ENCODE results near the gene CHRND. TPM values are rescaled to one million over a fixed set of nuclear protein-coding genes. Genes with fewer than 3 reads are reported as not detected.

CHRND gene
- total and polyA plus RNA-seq, 2 donors (not counting 1 experiment from before 2014, with no cell fraction given): not detected

DNA sequence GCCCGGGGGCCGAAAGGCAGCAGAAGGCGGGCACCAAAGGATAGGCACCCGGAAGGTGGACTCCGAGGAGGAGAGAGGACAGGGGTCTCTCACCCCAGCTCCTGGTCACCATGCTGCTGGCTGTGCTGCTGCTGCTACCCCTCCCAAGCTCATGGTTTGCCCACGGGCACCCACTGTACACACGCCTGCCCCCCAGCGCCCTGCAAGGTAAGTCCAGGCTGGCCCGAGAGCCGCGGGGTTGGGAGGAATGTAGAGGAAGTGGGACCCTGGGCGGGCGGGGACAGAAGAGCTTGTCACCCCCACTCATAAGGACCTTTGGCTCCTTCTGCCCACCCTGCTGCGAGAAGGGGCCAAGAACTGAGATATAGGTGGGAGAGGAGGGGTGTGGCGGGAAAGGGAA is 5.5 kb upstream of the CHRND start:
- H3K4me3 ChIP-seq (ENCODE audit: control extremely low read depth in 1 of 5, extremely low read depth in 1 of 5, insufficient read depth in 1 of 5, low read depth in 2 of 5, low read length in 4 of 5): no peak overlapping the region
- H3K79me2 ChIP-seq (ENCODE audit: control insufficient read depth, insufficient read depth, low read length): no peaks in the 10 kb centered on the region
- POLR2A ChIA-PET: no interaction called here
- H3K4me2 ChIP-seq (replicated peaks; ENCODE audit: low read depth, low read length, poor library complexity, severe bottlenecking): no peak overlapping the region
- H4K20me1 ChIP-seq (ENCODE audit: control insufficient read depth, insufficient read depth, low read length, poor library complexity, severe bottlenecking): no peaks in the 10 kb centered on the region
- intact Hi-C loops (cut with micrococcal nuclease): loop anchor here (5.0 kb wide), 1 partner anchor 613 kb away; no protein-coding TSS in a partner anchor
- no peaks in the 10 kb centered on the region for H3K36me3 ChIP-seq (replicated peaks in 1 of 2; ENCODE audit: control extremely low read depth in 1 of 2, control insufficient read depth in 1 of 2, extremely low read depth in 1 of 2, insufficient read depth in 2 of 2, low read length in 1 of 2)
- no peaks in the 10 kb centered on the region for H3K9me3 Mint-ChIP-seq (ENCODE audit: insufficient read depth)
- peaks cover 0 to 47% (median 22%) of the 10 kb centered on the region in 4 experiments for H3K27me3 ChIP-seq (replicated peaks in 1 of 4; ENCODE audit: control extremely low read depth in 1 of 4, control insufficient read depth in 3 of 4, insufficient read depth in 4 of 4, low read length in 3 of 4)
- H3K27ac ChIP-seq (ENCODE audit: low read length in 2 of 2): no peak overlapping the region
- H3K4me1 Mint-ChIP-seq: peaks cover 17% of the 10 kb centered on the region
- peaks cover 20% of the 10 kb centered on the region for H3K27me3 Mint-ChIP-seq
- peaks cover 30 to 32% of the 10 kb centered on the region in 2 donors for H3K4me1 ChIP-seq (ENCODE audit: control insufficient read depth in 2 of 2, insufficient read depth in 2 of 2, low read length in 2 of 2)
- no peak overlapping the region for H3K27ac Mint-ChIP-seq
- H2AFZ ChIP-seq (ENCODE audit: insufficient read depth, low read depth, low read length, poor library complexity, severe bottlenecking): no peak overlapping the region
- H3K4me3 Mint-ChIP-seq: no peak overlapping the region
- WGBS (ENCODE audit: insufficient coverage): 78% methylated on average over 5 of the region's 15 CpGs
- ATAC-seq (ENCODE audit: low read depth) (no peak), DNase-seq (no peak)
- H3K9ac ChIP-seq (ENCODE audit: low read length): no peak overlapping the region
- CTCF ChIA-PET: interaction anchor here (1.9 to 2.0 kb wide), 2 partner anchors 10 to 26 kb away, joined by 4 to 5 read pairs; no protein-coding TSS in a partner anchor
- peaks cover 0 to 16% (median 0%) of the 10 kb centered on the region in 3 donors for H3K9me3 ChIP-seq (ENCODE audit: control extremely low read depth in 1 of 3, control insufficient read depth in 2 of 3, insufficient read depth in 1 of 3, low read length in 2 of 3)
- no peak for TF ChIP-seq EZH2 (IDR thresholded peaks at IDR 0.05; ENCODE audit: borderline replicate concordance, insufficient read depth, low read depth, low read length, poor library complexity, severe bottlenecking)
- TF ChIP-seq, protein P1, sequence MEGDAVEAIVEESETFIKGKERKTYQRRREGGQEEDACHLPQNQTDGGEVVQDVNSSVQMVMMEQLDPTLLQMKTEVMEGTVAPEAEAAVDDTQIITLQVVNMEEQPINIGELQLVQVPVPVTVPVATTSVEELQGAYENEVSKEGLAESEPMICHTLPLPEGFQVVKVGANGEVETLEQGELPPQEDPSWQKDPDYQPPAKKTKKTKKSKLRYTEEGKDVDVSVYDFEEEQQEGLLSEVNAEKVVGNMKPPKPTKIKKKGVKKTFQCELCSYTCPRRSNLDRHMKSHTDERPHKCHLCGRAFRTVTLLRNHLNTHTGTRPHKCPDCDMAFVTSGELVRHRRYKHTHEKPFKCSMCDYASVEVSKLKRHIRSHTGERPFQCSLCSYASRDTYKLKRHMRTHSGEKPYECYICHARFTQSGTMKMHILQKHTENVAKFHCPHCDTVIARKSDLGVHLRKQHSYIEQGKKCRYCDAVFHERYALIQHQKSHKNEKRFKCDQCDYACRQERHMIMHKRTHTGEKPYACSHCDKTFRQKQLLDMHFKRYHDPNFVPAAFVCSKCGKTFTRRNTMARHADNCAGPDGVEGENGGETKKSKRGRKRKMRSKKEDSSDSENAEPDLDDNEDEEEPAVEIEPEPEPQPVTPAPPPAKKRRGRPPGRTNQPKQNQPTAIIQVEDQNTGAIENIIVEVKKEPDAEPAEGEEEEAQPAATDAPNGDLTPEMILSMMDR (IDR thresholded peaks at IDR 0.05): no peak

DNA sequence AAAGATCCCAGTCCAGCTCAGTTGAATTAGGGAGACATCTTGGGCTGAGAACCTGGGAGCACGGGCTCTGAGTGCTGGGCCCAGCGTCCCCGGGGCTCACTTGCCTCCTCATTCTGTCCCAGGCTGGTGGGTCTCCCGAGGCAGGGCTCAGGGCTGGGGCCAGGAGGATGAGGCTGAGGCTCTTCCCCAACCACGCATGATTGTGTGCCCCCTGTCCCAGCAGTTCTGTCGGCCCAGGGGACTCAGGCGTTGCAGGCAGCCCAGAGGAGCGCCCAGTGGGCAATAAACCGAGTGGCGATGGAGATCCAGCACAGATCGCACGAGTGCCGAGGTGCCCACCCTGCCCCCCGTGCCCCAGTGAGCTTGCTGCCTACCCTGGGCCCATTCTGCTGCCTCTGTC is 4.9 kb upstream of the CHRND start:
- Histone ChIP-seq H3K36me3 (replicated peaks in 1 of 2; ENCODE audit: control extremely low read depth in 1 of 2, control insufficient read depth in 1 of 2, extremely low read depth in 1 of 2, insufficient read depth in 2 of 2, low read length in 1 of 2) (no peaks in the 10 kb centered on the region), H3K27ac (ENCODE audit: low read length in 2 of 2) (no peak overlapping the region), H4K20me1 (ENCODE audit: control insufficient read depth, insufficient read depth, low read length, poor library complexity, severe bottlenecking) (no peaks in the 10 kb centered on the region), H3K4me1 (ENCODE audit: control insufficient read depth in 2 of 2, insufficient read depth in 2 of 2, low read length in 2 of 2) (peaks cover 30 to 32% of the 10 kb centered on the region in 2 donors), H3K79me2 (ENCODE audit: control insufficient read depth, insufficient read depth, low read length) (no peaks in the 10 kb centered on the region), H3K9ac (ENCODE audit: low read length) (no peak overlapping the region), H3K4me2 (replicated peaks; ENCODE audit: low read depth, low read length, poor library complexity, severe bottlenecking) (no peak overlapping the region), H3K4me3 (ENCODE audit: control extremely low read depth in 1 of 5, extremely low read depth in 1 of 5, insufficient read depth in 1 of 5, low read depth in 2 of 5, low read length in 4 of 5) (no peak overlapping the region), H3K9me3 (ENCODE audit: control extremely low read depth in 1 of 3, control insufficient read depth in 2 of 3, insufficient read depth in 1 of 3, low read length in 2 of 3) (peaks cover 0 to 16% (median 0%) of the 10 kb centered on the region in 3 donors), H2AFZ (ENCODE audit: insufficient read depth, low read depth, low read length, poor library complexity, severe bottlenecking) (no peak overlapping the region), H3K27me3 (replicated peaks in 1 of 4; ENCODE audit: control extremely low read depth in 1 of 4, control insufficient read depth in 3 of 4, insufficient read depth in 4 of 4, low read length in 3 of 4) (peaks cover 0 to 50% (median 22%) of the 10 kb centered on the region in 4 experiments)
- H3K4me1 Mint-ChIP-seq: peaks cover 17% of the 10 kb centered on the region
- no peak for DNase-seq
- H3K27me3 Mint-ChIP-seq: peaks cover 20% of the 10 kb centered on the region
- H3K4me3 Mint-ChIP-seq: peak overlapping the region; percentile 74
- H3K9me3 Mint-ChIP-seq (ENCODE audit: insufficient read depth): no peaks in the 10 kb centered on the region
- WGBS (ENCODE audit: insufficient coverage): 90% methylated on average over 14 of the region's 14 CpGs
- ChIA-PET POLR2A (no interaction called here), CTCF (interaction anchor here (1.3 to 2.0 kb wide), 3 partner anchors 8 to 25 kb away, joined by 3 to 5 read pairs (median 4); no protein-coding TSS in a partner anchor)
- intact Hi-C loops (cut with micrococcal nuclease): loop anchor here (5.0 kb wide), 1 partner anchor 614 kb away; no protein-coding TSS in a partner anchor
- ATAC-seq (ENCODE audit: low read depth): no peak
- no peak for TF ChIP-seq EZH2 (IDR thresholded peaks at IDR 0.05; ENCODE audit: borderline replicate concordance, insufficient read depth, low read depth, low read length, poor library complexity, severe bottlenecking)
- TF ChIP-seq, protein P1 (IDR thresholded peaks at IDR 0.05): no peak
- no peak overlapping the region for H3K27ac Mint-ChIP-seq
